GM19395 (cell line): ENCODE data around the gene SLA2.
"Not testable (repeated sequence)": the region's sequence is repeated elsewhere in the genome, so short reads cannot be mapped to it uniquely, and the experiment has no call there.

Source experiments
- ATAC-seq: cut with Tn5 transposase; IDR thresholded peaks from one replicate; pipeline ENCODE4 v1.9.1; 2021; ENCODE audit warnings: mild to moderate bottlenecking, moderate library complexity; ENCODE audit not compliant: unreplicated experiment

The SLA2 gene

GRCh38 chr20:36578356-36579041 is 67.5 kb downstream of the SLA2 start:
- ATAC-seq = no peak

DNA sequence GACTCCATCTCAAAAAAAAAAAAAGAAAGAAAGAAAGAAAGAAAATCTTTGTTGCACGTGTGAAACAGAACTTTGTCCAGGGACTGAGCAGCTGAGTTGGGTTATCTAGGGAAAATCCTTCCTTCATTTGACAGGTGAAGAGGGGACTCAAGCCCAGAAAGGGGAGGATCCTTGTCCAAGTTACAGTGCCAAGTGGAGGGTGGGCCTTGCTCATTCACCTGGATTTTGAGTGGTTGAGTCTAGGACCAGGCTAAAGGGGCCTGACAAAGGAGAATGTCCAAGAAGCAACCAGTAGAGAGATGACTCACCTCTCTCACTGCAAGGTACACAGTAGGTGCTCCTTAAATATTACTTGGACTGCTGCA is 69.9 kb downstream of the SLA2 start:
- ATAC-seq = no peak

DNA sequence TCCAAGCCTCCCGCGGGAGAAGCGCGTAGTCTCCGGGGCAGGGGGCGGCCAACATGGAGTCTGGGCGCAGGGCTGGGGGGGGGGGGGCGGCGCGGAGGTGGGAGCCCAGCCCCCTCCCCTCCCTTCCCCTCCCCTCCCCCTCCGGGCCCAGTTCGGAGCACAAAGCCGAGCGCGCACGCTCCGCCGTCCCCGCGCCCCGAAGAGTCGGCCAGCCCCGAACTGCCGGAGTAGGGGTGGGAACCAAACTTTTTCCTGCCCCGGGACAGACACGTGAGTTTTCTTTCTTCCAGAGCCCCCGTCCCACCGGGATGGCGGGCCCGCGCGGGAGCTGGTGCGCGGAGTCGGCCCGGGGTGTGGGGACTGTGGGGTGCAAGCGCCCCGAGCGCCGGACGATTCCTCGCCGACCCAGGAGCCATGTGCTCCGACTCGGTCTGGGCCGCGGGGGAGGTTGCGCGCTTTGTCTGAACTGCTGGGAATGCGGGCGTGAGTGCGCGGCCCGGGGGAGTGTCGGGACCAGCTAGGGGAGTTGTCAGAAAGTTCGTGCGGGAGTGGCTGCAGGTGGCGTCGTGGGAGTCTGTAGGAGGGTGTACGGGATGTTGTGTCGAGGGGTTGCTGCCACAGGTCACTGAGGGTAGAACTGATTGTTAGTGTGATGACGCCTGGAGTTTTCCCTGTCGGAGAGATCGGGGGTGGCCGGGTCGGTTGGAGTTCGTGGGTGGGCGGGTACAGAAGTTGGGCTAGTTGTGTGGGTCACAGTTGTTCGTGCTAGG is 71.4 kb downstream of the SLA2 start:
- no peak for ATAC-seq

DNA sequence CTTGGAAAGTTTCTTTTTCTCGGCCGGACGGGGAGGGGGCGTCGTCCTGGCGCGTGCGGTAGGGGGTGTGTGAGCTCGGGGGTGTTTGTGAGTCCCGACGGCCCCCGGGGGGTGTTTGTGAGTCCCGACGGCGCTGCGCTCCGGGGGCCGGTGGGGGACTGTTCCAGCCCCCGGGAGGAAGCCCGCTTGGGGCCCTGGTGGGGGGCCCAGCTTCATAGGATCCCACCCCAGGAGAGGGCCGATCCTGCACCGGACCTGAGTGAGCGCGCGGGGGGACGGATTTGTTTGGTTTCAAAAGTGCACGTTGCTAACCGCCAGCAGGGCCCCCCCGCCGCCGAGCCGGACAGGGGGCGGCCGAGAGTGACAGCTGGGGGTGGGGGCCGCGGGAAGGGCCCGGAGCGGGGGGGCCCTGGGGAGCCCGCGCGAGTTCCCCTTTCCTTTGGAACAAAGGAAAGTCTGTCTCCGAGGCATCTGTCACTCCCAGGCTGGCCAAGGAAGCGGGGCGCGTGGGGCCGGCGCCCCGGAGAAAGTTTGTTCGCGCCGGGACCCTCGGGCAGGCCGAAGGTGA is 72.1 kb downstream of the SLA2 start:
- ATAC-seq = peak; percentile 7

DNA sequence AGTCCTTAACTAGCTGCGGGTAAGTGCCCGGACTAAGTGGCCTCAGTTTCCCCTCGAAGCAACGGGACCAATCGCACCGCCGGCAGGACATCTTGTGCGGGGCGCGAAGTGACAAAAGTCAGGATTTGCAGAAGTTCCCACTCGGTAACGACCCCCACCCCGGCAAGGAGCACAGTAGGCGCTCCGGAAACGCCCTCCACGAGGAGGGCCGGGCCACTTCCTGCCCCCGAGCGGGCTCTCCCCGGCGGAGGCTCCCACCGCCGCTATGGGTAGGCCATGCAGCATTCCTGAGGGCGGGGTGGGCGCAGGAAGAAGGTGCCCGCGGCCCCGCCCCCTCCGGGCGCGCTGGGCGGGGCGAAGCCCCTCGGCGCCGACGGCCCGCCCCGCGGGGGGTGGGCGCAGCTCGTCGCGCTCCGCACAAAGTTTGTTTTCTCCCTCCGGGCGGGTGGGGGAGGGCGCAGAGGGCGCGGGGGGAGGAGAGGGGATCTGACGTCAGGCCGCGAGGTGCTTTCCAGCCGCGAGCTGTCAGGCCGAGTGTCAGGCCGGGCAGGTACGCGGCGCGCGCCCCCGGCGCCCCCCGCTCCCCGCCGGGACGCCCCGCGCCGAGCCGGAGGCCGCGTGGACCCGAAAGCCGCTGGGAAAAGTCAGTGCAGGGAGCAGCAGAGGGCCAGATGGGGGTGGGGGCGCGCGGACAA is 72.7 kb downstream of the SLA2 start, which contains the start of gene TGIF2:
Gene TGIF2 (plus strand): TSS at position 495 of the 695 bp plus-strand sequence. CDS start 5,178 bp downstream, outside the sequence.
- ATAC-seq = peak; percentile 64

GRCh38 chr20:36572701-36573102 is 73.3 kb downstream of the SLA2 start:
- peak; percentile 37 for ATAC-seq

- no peak for ATAC-seq
These were observed 74.2 kb downstream of the SLA2 start for GRCh38 chr20:36571564-36572504.

GRCh38 chr20:36569847-36570429 is 76.1 kb downstream of the SLA2 start:
- ATAC-seq = no peak

DNA sequence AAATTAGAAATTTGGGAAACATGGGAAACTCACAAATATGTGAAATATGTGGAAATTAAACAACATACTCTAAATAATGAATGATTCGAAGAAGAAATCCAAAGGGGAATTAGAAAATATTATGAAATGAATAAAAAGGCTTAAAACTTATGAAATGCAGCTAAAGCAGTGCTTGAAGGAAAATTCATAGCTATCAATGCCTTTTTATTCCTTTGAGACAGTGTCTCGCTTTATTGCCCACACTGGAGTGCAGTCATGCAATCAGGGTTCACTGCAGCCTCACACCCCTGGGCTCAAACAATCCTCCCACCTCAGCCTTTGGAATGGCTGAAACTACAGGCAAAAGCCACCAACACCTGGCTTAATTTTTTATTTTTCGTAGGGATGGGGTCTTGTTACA is 80.5 kb downstream of the SLA2 start:
- ATAC-seq = no peak

DNA sequence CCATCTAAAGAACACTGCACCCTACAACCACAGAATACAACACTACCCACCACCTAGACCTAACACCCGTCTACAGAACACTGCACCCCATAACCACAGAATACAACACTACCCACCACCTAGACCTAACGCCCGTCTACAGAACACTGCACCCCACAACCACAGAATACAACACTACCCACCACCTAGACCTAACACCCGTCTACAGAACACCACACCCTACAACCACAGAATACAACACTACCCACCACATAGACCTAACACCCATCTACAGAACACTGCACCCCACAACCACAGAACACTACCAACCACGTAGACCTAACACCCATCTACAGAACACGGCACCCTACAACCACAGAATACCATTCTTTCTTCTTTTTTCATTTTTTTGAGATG is 81.3 kb downstream of the SLA2 start:
- not testable (repeated sequence) for ATAC-seq

- not testable (repeated sequence) for ATAC-seq
These were observed 81.8 kb downstream of the SLA2 start for GRCh38 chr20:36564078-36564725.

DNA sequence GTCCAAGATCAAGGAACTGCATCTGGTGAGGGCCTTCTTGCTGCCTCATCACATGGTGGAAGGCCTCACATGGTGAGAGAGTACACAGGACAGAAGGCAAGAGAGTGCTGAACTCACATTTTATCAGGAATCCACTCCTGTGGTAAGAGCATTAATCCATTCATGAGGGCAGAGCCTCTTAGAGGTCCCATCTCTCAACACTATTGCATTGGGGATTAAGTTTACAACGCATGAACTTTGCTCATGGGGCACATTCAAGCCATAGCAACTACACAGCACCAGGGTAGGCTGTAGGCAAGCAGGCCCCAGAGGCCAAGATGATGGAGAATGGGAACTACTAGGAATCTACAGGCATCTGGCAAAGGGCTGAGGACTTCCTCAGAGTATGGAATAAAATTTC is 82.6 kb downstream of the SLA2 start:
- ATAC-seq = no peak

- no peak for ATAC-seq
These were observed 83.3 kb downstream of the SLA2 start for GRCh38 chr20:36562724-36563123.
